WERI-Rb-1 (cell line): ENCODE measurements around the gene ZNF764.

ENCODE experiments used
- DNase-seq: peaks from one replicate; pipeline ENCODE4 v3.0.0-alpha.2; 2020
- H3K27ac ChIP-seq: fragments of 250-450 bp; sonication (Bioruptor Pico); 2 replicates; pipeline ENCODE4 v1.5.1; 2020; ENCODE audit warnings: mild to moderate bottlenecking, moderate library complexity
- H3K27me3 ChIP-seq: fragments of 250-450 bp; sonication (Bioruptor Pico); 2 replicates; pipeline ENCODE4 v1.5.1; 2021; ENCODE audit warnings: mild to moderate bottlenecking, low read depth, moderate library complexity; ENCODE audit not compliant: insufficient read depth, severe bottlenecking
- H3K36me3 ChIP-seq: fragments of 250-450 bp; sonication (Bioruptor Pico); 2 replicates; pipeline ENCODE4 v1.5.1; 2020; ENCODE audit warnings: mild to moderate bottlenecking, moderate library complexity
- H3K4me3 ChIP-seq: 2 replicates; pipeline ENCODE4 v1.5.1; 2011; ENCODE audit warnings: low read depth, mild to moderate bottlenecking, control low read depth, low read length
- H3K9me3 ChIP-seq: fragments of 250-450 bp; sonication (Bioruptor Pico); 2 replicates; pipeline ENCODE4 v1.5.1; 2021; ENCODE audit warnings: mild to moderate bottlenecking, moderate library complexity; ENCODE audit not compliant: severe bottlenecking
- TF ChIP-seq, protein P1 (sequence below): IDR thresholded peaks from 2 replicates; pipeline ENCODE4 v1.5.1; 2011; ENCODE audit warnings: low read depth, mild to moderate bottlenecking, control low read depth, inconsistent platforms, low read length

The ZNF764 gene

DNA sequence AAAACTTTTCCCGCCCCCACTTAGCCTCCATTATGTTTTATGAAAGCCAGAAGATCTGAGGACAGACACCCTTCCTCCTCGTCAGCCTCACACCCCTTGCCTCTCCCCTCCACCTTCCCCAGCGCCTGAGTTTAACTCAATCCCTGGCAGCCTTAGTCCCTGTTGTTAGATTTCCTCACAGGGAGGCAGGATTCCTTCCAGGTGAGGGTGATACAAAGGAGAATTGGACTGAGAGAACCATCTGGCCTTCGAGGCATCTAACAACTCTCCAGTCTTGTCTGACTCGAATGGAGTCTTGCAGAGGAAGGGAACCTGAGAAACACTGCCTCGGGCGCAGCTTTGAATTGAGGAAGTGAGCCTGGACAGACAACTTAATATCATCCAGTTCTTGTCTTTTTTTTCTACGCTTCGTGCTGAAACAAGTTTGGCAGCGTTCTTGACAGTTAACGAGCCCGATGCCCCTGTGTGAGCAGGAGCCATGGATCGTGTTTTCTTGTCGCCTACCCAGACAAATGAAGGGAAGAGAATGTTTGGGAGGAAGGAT lies 30.5 kb downstream of the ZNF764 start:
- DNase-seq, result no peak
- peak overlapping the region; percentile 21 for H3K4me3 ChIP-seq

DNA sequence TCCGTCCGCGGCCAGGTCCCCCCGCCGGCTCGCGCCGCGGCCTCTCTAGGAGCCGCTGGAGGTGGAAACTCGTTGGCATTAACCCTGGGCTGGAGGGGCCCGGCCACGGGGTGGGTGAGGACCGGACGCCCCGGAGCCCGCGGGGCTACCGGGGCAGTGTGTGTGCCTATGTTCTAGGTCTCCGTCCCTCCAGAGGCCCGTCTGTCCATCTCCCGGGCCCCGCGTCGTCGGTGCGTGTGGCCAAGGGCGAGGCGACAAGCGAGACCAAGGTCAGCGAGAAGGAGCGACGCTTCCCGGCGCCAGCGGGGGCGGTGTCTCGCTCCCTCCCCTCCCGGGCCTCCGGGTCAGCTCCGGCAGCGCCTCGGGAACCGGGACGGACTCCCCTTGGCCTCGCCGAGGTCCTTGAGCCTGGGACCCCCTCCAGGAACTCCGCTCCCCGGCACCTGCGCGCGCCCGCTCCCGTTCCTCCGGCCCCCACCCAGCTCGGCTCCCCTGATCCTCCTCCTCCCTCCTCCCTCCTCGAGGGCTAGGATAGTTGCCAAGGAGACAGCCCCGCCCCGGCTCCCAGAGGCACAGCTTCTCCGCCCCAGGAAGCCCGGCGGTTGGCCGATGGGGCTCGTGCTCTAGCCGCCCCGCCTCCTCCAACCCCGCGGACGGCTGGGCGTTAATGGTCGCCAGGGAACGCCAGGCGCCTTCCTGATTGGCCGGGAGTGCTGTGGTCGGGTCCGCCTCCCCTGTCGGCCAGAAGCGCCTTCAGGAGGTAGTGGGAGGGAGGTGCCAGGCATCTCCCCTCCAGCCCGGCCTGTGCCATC lies 31.1 kb downstream of the ZNF764 start:
- no peaks in the 10 kb centered on the region for H3K27me3 ChIP-seq
- H3K36me3 ChIP-seq, result peaks cover 24% of the 10 kb centered on the region
- peak overlapping the region; percentile 98 for H3K27ac ChIP-seq
- H3K9me3 ChIP-seq, result no peaks in the 10 kb centered on the region
- H3K4me3 ChIP-seq, result peak overlapping the region; percentile 88
- TF ChIP-seq, protein P1, sequence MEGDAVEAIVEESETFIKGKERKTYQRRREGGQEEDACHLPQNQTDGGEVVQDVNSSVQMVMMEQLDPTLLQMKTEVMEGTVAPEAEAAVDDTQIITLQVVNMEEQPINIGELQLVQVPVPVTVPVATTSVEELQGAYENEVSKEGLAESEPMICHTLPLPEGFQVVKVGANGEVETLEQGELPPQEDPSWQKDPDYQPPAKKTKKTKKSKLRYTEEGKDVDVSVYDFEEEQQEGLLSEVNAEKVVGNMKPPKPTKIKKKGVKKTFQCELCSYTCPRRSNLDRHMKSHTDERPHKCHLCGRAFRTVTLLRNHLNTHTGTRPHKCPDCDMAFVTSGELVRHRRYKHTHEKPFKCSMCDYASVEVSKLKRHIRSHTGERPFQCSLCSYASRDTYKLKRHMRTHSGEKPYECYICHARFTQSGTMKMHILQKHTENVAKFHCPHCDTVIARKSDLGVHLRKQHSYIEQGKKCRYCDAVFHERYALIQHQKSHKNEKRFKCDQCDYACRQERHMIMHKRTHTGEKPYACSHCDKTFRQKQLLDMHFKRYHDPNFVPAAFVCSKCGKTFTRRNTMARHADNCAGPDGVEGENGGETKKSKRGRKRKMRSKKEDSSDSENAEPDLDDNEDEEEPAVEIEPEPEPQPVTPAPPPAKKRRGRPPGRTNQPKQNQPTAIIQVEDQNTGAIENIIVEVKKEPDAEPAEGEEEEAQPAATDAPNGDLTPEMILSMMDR, result peak; percentile 48
- DNase-seq, result peak; percentile 99

More for the DNA sequence above, 30.5 kb downstream of the ZNF764 start:
- Histone ChIP-seq H3K27ac (peak overlapping the region; percentile 70), H3K36me3 (peaks cover 31% of the 10 kb centered on the region), H3K27me3 (no peaks in the 10 kb centered on the region), H3K9me3 (no peaks in the 10 kb centered on the region)
- TF ChIP-seq, protein P1, result no peak

DNA sequence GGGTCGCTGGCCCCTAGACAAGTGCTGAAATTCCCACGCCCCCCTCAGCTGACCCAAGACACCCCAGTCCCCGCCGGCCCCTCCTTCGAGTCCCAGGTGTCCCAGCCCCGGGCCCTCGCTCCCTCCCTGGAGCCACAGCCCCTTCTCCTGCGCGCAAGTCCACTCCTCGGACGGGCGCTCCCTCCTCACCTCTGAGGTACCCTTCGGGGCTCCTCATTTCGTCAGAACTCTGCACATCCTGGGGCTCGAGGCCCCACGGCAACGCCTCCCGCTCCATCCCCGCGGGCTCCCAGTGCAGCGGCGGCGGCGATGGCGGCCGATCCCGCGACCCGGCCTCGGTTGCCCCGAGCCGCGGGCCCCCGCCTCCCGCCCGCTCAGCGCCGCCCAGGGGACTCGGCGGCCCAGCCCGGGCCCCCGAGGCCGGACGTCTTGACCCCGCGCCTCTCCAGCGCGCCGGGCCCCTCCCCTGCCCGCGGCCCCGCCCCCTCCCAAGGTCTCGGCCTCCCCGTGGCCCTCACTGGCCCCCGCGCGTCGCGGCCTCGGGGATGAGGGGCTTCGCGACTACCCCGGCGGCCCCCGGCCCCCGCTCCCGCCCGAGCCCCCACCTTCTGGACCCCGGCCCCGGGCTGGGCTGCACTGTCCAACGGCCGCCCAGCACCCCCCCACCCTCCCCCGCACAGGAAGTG lies 31.9 kb downstream of the ZNF764 start, which contains the start of gene ZNF768:
Gene ZNF768 (minus strand): TSS at position 430 of the 686 bp plus-strand sequence. CDS start 153 bp downstream, at position 277.
- peak within 1 kb of the TSS; percentile 88 for H3K4me3 ChIP-seq
- H3K36me3 ChIP-seq, result peaks cover 19% of the 10 kb centered on the region
- TF ChIP-seq, protein P1, result no peak
- H3K27ac ChIP-seq, result peak within 1 kb of the TSS; percentile 98
- H3K27me3 ChIP-seq, result no peaks in the 10 kb centered on the region
- H3K9me3 ChIP-seq, result no peaks in the 10 kb centered on the region
- no peak for DNase-seq

DNA sequence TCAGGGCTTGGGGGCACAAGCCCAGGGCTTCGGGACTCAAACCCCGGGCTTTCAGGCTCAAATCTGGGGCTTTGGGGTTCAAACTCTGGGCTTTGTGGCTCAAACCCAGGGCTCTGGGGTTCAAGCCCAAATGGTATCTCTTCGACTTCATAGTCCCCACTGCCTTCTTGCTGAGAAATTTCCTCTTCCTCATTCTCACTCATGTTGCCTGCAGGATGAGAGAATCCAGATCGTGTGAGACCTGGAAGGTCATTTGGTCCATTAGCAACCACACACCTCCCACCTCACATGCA lies 32.4 kb downstream of the ZNF764 start:
- Histone ChIP-seq H3K9me3 (no peaks in the 10 kb centered on the region), H3K27ac (peak overlapping the region; percentile 98), H3K4me3 (peak overlapping the region; percentile 58), H3K36me3 (peaks cover 16% of the 10 kb centered on the region), H3K27me3 (no peaks in the 10 kb centered on the region)
- TF ChIP-seq, protein P1, result no peak
- DNase-seq, result no peak

DNA sequence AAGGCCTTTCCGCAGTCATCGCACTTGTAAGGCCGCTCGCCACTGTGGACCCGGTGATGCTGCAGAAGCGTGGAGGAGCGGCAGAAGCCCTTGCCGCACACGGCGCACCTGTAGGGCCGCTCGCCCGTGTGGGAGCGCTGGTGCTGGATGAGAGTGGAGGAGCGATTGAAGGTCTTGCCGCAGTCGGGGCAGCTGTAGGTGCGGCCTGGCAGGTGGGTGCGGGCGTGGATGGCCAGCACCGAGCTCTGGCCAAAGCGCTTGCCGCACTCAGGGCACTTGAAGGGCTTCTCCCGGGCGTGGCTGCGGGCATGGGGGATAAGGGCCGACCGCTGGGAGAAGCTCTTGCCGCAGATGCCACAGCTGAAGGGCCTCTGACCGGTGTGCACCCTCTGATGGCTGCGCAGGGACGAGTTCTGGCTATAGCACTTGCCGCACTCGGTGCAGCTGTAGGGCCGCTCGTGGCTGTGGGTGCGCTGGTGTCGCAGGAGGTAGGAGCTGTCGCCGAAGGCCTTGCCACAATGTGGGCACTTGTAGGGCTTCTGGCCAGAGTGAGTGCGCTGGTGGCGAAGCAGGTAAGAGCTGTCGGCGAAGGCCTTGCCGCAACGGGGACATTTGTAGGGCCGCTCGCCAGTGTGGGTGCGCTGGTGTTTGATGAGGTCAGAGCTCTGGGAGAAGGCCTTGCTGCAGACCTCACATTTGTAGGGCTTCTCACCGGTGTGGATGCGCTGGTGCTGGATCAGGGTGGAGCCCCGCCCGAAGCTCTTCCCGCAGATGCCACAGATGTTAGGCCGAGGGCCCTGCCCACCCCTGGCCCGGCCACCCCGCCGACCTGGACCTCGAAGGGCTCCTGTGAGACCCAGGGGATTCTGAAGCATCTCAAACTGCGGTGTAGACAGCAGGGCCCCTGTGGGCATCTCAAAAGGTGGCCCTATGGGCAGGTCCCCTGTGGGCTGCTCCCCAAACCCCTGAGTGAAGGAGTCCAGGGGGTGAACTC lies 33.3 kb downstream of the ZNF764 start:
- Histone ChIP-seq H3K27ac (no peak overlapping the region), H3K4me3 (no peak overlapping the region), H3K36me3 (peaks cover 12% of the 10 kb centered on the region), H3K9me3 (no peaks in the 10 kb centered on the region), H3K27me3 (no peaks in the 10 kb centered on the region)
- no peak for DNase-seq
- TF ChIP-seq, protein P1, result no peak
